ENCODE measurements around the gene ZKSCAN1. TPM values are rescaled to one million over a fixed set of nuclear protein-coding genes. Genes with fewer than 3 reads are reported as not detected.
"Not testable (repeated sequence)": the region's sequence is repeated elsewhere in the genome, so short reads cannot be mapped to it uniquely, and the experiment has no call there.

Gene ZKSCAN1
- 10 to 100 TPM; 70.3 to 78.2 TPM for total RNA-seq

DNA sequence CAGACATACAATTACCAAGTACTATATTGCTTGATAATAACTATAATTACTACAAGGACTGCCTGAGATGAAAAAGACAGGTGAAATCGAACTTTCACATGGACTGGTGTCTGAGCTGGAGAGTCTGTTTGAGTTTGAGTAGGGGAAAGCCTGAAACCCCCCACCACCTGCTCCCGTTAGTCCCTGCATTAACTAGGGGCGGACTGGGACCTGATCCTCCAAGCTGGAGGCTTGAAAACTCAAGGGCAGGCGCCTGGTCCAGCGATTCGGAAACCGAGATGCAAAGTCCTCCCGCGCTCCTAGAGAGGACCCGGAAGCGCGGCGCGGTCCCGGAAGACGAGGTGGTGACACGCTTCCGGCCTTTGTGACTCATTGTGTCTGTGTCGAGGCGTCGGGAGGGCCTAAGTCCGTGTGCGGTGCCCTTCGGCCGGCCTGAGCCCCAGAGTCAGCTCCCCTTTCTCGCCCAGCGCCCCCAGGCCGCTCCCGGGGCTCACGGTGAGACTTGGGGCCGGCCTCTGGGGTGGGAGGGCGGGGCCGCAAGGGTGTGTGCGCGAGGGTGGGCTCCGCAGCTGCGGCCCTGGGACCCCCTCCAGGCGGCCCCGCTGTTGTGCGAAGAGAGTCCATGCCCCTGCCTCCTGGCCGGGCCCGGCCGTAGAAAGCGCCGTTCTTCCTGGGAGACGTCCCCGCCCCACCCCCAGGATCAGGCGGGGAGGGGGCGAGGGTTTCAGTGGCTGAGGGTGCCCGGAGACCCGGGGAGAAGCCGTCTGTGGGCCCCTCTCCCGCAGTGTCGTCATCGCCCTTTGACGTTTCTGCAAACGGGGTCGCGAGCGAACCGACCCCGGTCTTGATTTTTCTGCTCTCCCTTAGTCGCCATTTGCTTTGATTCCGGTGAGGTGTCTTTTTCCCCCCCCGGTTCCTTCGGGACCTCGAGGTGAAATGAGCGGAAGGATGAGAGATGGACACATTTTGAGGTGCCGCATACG is at the start of gene ZKSCAN1:
Gene ZKSCAN1 (plus strand): TSS at position 365 of the 983 bp plus-strand sequence. CDS start 7,911 bp downstream, outside the sequence.
- peaks cover 7% of the 10 kb centered on the region in 2 donors for H3K36me3 Mint-ChIP-seq (ENCODE audit: insufficient read depth in 2 of 2)
- H3K27ac Mint-ChIP-seq = peak within 1 kb of the TSS; percentile 92
- no peaks in the 10 kb centered on the region for H3K9me3 Mint-ChIP-seq
- ATAC-seq (replicated peaks in 1 of 2) = peak; percentile 99
- peaks cover 58% of the 10 kb centered on the region for H3K4me1 Mint-ChIP-seq (ENCODE audit: low read depth)
- peak; percentile 89 to 90 for DNase-seq
- no peaks in the 10 kb centered on the region for H3K27me3 Mint-ChIP-seq (ENCODE audit: low read depth)
- H3K4me3 Mint-ChIP-seq = peak within 1 kb of the TSS; percentile 91 to 93

DNA sequence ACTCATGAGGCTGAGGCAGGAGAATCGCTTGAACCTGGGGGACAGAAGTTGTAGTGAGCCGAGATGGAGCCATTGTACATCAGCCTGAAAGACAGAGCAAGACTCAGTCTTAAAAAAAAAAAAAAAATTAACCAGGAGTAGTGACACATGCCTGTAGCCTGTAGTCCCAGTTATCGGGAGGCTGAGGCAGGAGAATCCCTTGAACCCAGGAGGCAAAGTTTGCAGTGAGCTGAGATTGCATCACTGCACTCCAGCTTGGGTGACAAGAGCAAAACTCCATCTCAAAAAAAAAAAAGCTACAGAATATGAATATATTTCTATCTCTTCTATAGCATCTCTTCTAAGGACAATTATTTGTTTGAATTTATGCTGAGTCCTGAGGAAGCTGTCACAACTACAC is 46.1 kb upstream of the ZKSCAN1 start:
- ATAC-seq (replicated peaks in 1 of 2) (no peak), DNase-seq (no peak)
- Mint-ChIP-seq H3K4me3 (no peak overlapping the region), H3K4me1 (ENCODE audit: low read depth) (no peaks in the 10 kb centered on the region), H3K36me3 (ENCODE audit: insufficient read depth in 2 of 2) (no peaks in the 10 kb centered on the region), H3K27me3 (ENCODE audit: low read depth) (peaks cover 36% of the 10 kb centered on the region), H3K9me3 (no peaks in the 10 kb centered on the region), H3K27ac (no peak overlapping the region)

DNA sequence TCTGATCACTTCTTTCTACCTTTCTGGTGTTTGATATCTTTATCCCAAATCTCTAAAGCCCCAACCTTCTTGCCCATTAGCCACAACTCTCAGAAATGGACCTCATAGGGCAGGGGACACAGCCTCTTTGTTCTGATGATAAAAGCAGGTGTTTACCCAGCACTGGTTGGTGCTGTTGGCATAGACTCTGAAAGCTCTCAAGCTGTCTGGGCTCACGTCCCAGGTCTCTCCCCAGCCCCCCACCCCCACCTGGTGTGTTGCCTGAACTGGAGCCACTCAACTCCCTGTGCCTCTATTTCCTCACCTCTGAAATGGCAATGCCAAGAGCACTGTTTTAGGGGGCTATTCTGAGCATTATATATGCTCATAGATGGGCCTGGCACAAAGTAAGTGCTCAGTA is 45.6 kb upstream of the ZKSCAN1 start:
- H3K4me1 Mint-ChIP-seq (ENCODE audit: low read depth); H3K9me3 Mint-ChIP-seq; DNase-seq; H3K4me3 Mint-ChIP-seq; ATAC-seq (replicated peaks in 1 of 2); H3K27ac Mint-ChIP-seq; H3K36me3 Mint-ChIP-seq (ENCODE audit: insufficient read depth in 2 of 2): not testable (repeated sequence)
- H3K27me3 Mint-ChIP-seq (ENCODE audit: low read depth) = peaks cover 31% of the 10 kb centered on the region

DNA sequence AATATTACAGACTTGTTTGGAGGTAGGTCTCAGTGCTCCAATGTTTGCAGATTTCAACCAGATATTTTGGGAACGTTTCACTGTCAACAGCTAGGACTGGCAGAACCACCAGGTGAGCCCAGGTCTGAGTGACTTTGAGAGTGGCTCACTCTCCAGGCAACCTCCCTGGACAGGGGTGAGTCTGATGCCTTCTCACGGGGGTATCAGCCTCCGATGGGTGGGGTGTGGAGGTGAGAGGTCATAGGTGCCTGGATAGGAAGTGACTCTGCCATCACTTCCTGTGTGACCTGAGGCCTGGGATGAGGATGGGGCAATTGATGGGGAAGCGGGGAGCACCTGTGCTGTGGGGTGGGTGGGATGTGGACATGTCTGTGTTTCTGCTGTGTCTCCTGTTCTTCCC is 44.2 kb upstream of the ZKSCAN1 start:
- no peaks in the 10 kb centered on the region for H3K4me1 Mint-ChIP-seq (ENCODE audit: low read depth)
- H3K27me3 Mint-ChIP-seq (ENCODE audit: low read depth) = peaks cover 28% of the 10 kb centered on the region

DNA sequence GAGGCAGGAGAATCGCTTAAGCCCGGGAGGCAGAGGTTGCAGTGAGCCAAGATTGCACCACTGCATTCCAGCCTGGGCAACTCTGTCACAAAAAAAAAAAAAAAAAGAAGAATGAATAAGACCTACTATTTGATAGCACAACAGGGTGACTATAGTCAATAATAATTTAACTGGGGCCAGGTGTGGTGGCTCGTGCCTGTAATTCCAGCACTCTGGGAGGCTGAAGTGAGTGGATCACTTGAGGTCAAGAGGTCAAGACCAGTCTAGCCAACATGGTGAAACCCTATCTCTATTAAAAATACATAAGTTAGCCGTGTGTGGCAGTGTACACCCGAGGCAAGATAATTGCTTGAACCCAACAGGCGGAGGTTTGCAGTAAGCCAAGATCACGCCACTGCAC is 41.6 kb upstream of the ZKSCAN1 start:
- H3K27ac Mint-ChIP-seq; DNase-seq; H3K36me3 Mint-ChIP-seq (ENCODE audit: insufficient read depth in 2 of 2); ATAC-seq (replicated peaks in 1 of 2); H3K4me1 Mint-ChIP-seq (ENCODE audit: low read depth); H3K4me3 Mint-ChIP-seq; H3K9me3 Mint-ChIP-seq: not testable (repeated sequence)
- H3K27me3 Mint-ChIP-seq (ENCODE audit: low read depth) = peaks cover 17% of the 10 kb centered on the region

More for the DNA sequence above, 44.2 kb upstream of the ZKSCAN1 start:
- H3K9me3 Mint-ChIP-seq = no peaks in the 10 kb centered on the region
- ATAC-seq (replicated peaks in 1 of 2) = no peak
- no peak overlapping the region for H3K4me3 Mint-ChIP-seq
- no peaks in the 10 kb centered on the region for H3K36me3 Mint-ChIP-seq (ENCODE audit: insufficient read depth in 2 of 2)
- no peak for DNase-seq
- no peak overlapping the region for H3K27ac Mint-ChIP-seq

DNA sequence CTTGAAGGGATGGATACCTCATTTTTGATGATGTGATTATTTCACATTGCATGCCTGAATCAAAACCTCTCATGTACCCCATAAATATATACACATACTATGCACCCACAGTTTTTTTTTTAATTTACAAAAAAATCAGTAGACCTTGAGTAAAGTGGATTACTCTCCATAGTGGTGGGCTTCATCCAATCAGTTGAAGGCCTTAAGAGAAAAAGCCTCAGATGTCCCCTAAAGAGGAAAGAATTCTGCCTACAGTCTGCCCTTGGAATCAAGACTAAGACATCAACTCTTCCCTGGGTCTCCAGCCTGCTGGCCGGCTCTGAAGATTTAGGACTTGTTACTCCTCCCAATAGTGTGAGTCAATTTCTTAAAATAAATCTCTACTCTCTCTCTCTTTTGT is 40.7 kb upstream of the ZKSCAN1 start:
- ATAC-seq (replicated peaks in 1 of 2) (no peak), DNase-seq (no peak)
- no peaks in the 10 kb centered on the region for H3K36me3 Mint-ChIP-seq (ENCODE audit: insufficient read depth in 2 of 2)
- H3K4me1 Mint-ChIP-seq (ENCODE audit: low read depth) = peaks cover 4% of the 10 kb centered on the region
- H3K9me3 Mint-ChIP-seq = no peaks in the 10 kb centered on the region
- no peak overlapping the region for H3K27ac Mint-ChIP-seq
- H3K27me3 Mint-ChIP-seq (ENCODE audit: low read depth) = peaks cover 17% of the 10 kb centered on the region
- H3K4me3 Mint-ChIP-seq = no peak overlapping the region

DNA sequence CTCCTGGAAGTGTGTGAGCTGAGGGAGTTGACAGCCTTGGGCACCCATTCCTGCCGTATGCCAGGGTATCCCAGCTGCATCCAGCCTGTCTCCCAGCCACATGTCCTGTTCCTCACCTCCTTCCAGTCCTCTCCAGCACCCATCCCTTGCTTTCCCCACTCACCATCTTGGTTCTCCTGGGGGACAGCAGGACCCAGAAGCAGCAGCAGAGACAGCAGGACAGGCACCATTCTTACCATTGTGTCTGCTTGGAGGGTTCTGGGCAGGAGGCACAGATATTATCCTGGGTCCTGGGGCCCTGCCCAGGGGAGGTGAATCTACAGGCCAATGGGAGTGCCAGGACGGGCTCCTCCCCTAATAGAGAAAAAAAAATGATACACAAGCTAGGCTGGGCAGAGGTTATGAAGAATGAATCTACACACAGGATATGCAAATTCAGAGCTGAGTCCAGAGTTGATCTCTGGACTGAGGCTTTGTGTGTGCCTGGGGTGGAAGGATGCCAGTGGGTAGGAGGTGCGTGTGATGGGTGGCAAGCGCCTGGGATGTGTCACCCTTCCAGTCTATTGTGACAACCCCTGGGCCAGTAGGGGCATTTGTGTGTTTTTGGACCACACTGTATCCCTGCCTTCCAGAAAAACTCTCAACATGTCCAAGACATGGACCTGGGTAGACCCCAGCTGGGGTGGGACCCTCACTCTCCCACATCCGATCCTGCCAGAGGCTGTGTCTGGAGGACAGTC is 39.4 kb upstream of the ZKSCAN1 start, which contains the start of gene AZGP1:
Gene AZGP1 (minus strand): TSS at position 250 of the 740 bp plus-strand sequence. CDS start 11 bp downstream, at position 239.
- Mint-ChIP-seq H3K9me3 (no peaks in the 10 kb centered on the region), H3K4me3 (no peak within 1 kb of the TSS), H3K4me1 (ENCODE audit: low read depth) (peaks cover 9% of the 10 kb centered on the region), H3K27me3 (ENCODE audit: low read depth) (peaks cover 11% of the 10 kb centered on the region), H3K27ac (no peak within 1 kb of the TSS), H3K36me3 (ENCODE audit: insufficient read depth in 2 of 2) (no peaks in the 10 kb centered on the region)
- ATAC-seq (replicated peaks in 1 of 2) = peak; percentile 9 to 51
- DNase-seq = no peak

DNA sequence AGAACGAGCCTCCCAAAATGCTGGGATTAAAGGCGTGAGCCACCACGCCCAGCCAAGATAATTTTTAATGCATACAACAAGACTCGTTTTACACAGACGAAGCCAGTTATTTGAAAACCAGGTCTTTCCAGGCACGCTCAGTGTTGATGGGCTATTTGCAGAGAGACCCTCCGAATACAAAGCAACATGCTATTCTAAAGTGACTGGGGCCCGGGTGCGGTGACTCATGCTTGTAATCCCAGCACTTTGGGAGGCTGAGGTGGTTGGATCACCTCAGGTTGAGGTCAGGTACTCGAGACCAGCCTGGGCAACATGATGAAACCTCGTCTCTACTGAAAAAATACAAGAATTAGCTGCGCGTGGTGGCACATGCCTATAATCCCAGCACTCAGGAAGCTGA is 38.8 kb upstream of the ZKSCAN1 start:
- Mint-ChIP-seq H3K27me3 (ENCODE audit: low read depth) (peaks cover 11% of the 10 kb centered on the region), H3K4me1 (ENCODE audit: low read depth) (peaks cover 9% of the 10 kb centered on the region), H3K9me3 (no peaks in the 10 kb centered on the region), H3K4me3 (no peak overlapping the region), H3K27ac (no peak overlapping the region), H3K36me3 (ENCODE audit: insufficient read depth in 2 of 2) (no peaks in the 10 kb centered on the region)
- ATAC-seq (replicated peaks in 1 of 2) (no peak), DNase-seq (no peak)

DNA sequence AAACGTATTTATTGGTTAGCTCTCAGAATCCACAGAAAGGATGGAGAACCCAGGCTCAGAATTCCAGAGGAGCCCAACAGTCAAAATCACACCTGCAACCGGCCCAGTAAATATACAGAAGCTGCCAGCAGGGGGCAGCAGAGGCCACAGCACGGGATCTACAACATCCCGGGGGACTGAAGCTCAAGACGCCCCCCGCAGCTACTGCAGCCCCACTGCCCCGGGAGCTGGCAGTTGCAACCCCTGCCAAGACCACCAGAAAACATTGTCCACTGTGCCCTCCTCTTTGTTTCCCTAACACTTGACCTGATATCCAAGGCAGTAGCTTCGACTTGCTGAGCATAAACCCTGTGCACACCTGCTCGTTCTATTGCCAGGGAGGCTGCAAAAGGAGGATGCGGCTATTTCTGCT is 35.6 kb upstream of the ZKSCAN1 start:
- Mint-ChIP-seq H3K27me3 (ENCODE audit: low read depth) (peaks cover 32% of the 10 kb centered on the region), H3K27ac (peak overlapping the region; percentile 21)
- H3K9me3 Mint-ChIP-seq; H3K4me3 Mint-ChIP-seq; H3K4me1 Mint-ChIP-seq (ENCODE audit: low read depth); H3K36me3 Mint-ChIP-seq (ENCODE audit: insufficient read depth in 2 of 2): not testable (repeated sequence)
- ATAC-seq (replicated peaks in 1 of 2) = peak; percentile 76 to 79
- DNase-seq = peak; percentile 59 to 73

DNA sequence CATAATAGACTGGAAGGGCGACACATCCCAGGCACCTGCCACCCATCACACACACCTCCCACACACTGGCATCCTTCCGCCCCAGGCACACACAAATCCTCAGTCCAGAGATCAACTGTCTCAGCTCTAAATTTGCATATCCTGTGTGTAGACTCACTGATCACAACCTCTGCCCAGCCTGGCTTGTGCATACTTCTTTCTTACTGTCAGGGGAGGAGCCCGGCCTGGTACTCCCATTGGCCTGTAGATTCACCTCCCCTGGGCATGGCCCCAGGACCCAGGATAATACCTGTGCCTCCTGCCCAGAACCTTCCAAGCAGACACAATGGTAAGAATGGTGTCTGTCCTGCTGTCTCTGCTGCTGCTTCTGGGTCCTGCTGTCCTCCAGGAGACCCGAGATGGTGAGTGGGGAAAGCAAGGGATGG is 34.9 kb upstream of the ZKSCAN1 start:
- H3K27me3 Mint-ChIP-seq (ENCODE audit: low read depth) = peaks cover 35% of the 10 kb centered on the region
- ATAC-seq (replicated peaks in 1 of 2) = peak; percentile 44 to 48
- H3K27ac Mint-ChIP-seq; H3K4me3 Mint-ChIP-seq; H3K9me3 Mint-ChIP-seq; DNase-seq; H3K4me1 Mint-ChIP-seq (ENCODE audit: low read depth); H3K36me3 Mint-ChIP-seq (ENCODE audit: insufficient read depth in 2 of 2): not testable (repeated sequence)

DNA sequence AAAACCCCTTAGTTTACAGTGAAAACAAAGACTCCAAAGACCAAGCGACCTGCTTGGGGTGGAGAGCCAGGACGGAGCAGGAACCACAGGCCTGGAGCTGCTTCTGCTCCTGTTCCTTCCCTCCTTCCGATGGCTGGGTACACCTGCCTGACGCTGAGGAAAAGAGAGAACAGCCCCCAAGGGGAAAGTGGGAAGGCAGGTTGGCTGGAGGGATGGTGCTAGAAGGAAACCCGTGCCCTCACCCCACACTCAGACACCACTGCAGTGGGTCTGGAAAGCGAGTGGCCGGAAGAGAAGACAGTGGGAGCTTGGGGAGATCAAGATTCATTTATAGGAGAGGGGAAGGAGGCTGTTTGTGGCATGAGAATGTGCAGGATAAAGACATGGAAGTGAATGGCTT is 34.3 kb upstream of the ZKSCAN1 start:
- DNase-seq; H3K4me1 Mint-ChIP-seq (ENCODE audit: low read depth); H3K9me3 Mint-ChIP-seq; ATAC-seq (replicated peaks in 1 of 2); H3K27ac Mint-ChIP-seq; H3K4me3 Mint-ChIP-seq; H3K36me3 Mint-ChIP-seq (ENCODE audit: insufficient read depth in 2 of 2): not testable (repeated sequence)
- peaks cover 29% of the 10 kb centered on the region for H3K27me3 Mint-ChIP-seq (ENCODE audit: low read depth)

DNA sequence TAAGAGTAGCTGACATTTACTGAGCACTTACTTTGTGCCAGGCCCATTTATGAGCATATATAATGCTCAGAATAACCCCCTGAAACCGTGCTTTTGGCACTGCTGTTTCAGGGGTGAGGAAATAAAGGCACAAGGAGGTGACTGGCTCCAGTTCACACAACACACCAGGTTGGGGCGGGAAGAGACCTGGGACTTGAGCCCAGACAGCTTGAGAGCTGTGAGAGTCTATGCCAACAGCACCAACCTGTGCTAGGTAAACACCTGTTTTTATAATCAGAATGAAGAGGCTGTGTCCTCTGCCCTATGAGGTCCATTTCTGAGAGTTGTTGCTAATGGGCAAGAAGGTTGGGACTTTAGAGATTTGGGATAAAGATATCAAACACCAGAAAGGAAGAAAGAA is 30.8 kb upstream of the ZKSCAN1 start:
- no peak overlapping the region for H3K4me3 Mint-ChIP-seq
- ATAC-seq (replicated peaks in 1 of 2) (no peak), DNase-seq (no peak)
- no peaks in the 10 kb centered on the region for H3K36me3 Mint-ChIP-seq (ENCODE audit: insufficient read depth in 2 of 2)
- H3K9me3 Mint-ChIP-seq = peaks cover 0 to 2% of the 10 kb centered on the region in 2 donors
- peaks cover 25% of the 10 kb centered on the region for H3K27me3 Mint-ChIP-seq (ENCODE audit: low read depth)
- H3K27ac Mint-ChIP-seq = no peak overlapping the region
- H3K4me1 Mint-ChIP-seq (ENCODE audit: low read depth) = peaks cover 6% of the 10 kb centered on the region

DNA sequence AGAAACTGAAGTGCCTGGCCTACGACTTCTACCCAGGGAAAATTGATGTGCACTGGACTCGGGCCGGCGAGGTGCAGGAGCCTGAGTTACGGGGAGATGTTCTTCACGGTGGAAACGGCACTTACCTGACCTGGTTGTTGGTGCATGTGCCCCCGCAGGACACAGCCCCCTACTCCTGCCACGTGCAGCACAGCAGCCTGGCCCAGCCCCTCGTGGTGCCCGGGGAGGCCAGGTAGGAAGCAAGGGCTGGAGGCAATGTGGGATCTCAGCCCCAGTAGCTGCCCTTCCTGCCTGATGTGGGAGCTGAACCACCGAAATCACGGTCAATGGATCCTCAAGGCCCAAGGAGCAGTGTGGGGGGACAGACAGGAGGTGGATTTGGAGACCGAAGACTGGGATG is 28.1 kb upstream of the ZKSCAN1 start:
- not testable (repeated sequence) for H3K4me1 Mint-ChIP-seq (ENCODE audit: low read depth); H3K27ac Mint-ChIP-seq; H3K4me3 Mint-ChIP-seq; DNase-seq; H3K9me3 Mint-ChIP-seq; H3K36me3 Mint-ChIP-seq (ENCODE audit: insufficient read depth in 2 of 2); ATAC-seq (replicated peaks in 1 of 2)
- peaks cover 31% of the 10 kb centered on the region for H3K27me3 Mint-ChIP-seq (ENCODE audit: low read depth)

Measured in activated T-cell treated with anti-CD3 and anti-CD28 coated beads, Interleukin-2, amount 50 U/mL, for 72 hours (primary cell).